Measurements from ENCODE around the gene PRPF6. TPM values are rescaled to one million over a fixed set of nuclear protein-coding genes. Genes with fewer than 3 reads are reported as not detected.
"Not testable (repeated sequence)": the region's sequence is repeated elsewhere in the genome, so short reads cannot be mapped to it uniquely, and the experiment has no call there.

Gene PRPF6
- total RNA-seq, 2 donors from 2014 or later: 42.3 to 52.1 TPM

DNA sequence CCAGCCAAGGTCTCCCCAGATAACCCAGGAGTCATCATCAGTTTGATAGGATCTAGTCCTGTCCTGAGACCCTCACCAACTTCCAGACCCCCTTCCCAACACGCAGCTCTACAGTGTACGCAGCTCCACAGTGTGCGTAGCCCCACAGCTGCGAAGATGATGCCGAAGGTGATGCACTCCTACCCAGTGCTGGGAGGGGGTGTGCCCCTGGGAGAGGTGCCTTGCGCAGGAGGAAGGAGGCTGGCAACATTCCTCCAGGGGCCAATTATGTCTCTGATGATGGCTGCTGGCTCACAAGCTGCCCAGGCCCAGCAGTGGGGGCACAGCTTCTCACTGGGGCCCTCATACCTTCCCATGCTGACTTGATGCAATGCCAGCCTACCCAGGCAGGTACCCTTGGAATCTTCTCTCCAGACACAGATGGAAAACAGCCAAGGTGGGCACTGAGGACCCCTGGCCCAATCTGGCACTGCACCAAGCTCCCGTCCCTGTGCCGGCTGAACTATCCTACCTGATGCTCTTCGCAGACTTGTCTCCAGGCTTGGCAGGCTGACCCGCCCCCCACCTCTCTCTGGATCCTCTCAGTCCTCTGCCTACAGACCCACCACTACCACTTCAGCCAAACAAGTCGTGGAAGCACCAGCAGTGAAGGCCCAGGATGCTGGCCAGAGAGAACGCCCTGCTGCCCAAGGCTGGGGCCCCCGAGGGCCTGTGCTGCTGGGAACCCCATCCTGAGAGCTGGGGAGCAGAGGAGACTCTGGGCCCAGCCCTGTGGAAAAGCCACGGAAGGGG lies 12.6 kb upstream of the PRPF6 start:
- Histone ChIP-seq H3K9me3 (no peaks in the 10 kb centered on the region), H3K36me3 (replicated peaks in 1 of 2; ENCODE audit: insufficient read depth in 1 of 2, low read depth in 2 of 2) (peaks cover 0 to 9% of the 10 kb centered on the region in 2 donors), H3K4me1 (peaks cover 17% of the 10 kb centered on the region), H3K4me3 (no peak overlapping the region), H3K27ac (peak overlapping the region in 3 of 4 donors; percentile 56 to 75 (median 68)), H3K27me3 (no peaks in the 10 kb centered on the region)
- TF ChIP-seq CTCF (IDR thresholded peaks at IDR 0.05) (no peak), POLR2A (IDR thresholded peaks at IDR 0.05) (no peak)
- peak in 3 of 4 donors; percentile 7 to 28 (median 26) for DNase-seq
- 66 to 78% methylated on average over 6 to 12 of the region's 14 CpGs for WGBS, 2 donors
- no peak for ATAC-seq
- intact Hi-C loops (cut with DNase I): loop anchor here (10.0 kb wide), 1 partner anchor 424 kb away; the partner anchor contains the start of gene SRMS

- Histone ChIP-seq H3K36me3 (replicated peaks in 1 of 2; ENCODE audit: insufficient read depth in 1 of 2, low read depth in 2 of 2) (peaks cover 0 to 4% of the 10 kb centered on the region in 2 donors), H3K27ac (peak overlapping the region in 3 of 4 donors; percentile 56 to 75 (median 68)), H3K4me3 (peak overlapping the region in 1 of 2 donors; percentile 45), H3K27me3 (no peaks in the 10 kb centered on the region), H3K9me3 (no peaks in the 10 kb centered on the region), H3K4me1 (peaks cover 25% of the 10 kb centered on the region)
- ATAC-seq (peak; percentile 36), DNase-seq (peak in 3 of 4 donors; percentile 19 to 42 (median 30))
- intact Hi-C loops (cut with DNase I): loop anchor here (10.0 kb wide), 1 partner anchor 424 kb away; the partner anchor contains the start of gene SRMS
- TF ChIP-seq POLR2A (IDR thresholded peaks at IDR 0.05) (no peak), CTCF (IDR thresholded peaks at IDR 0.05) (no peak)
- WGBS, 2 donors: 3 to 7% methylated on average over 12 to 67 of the region's 70 CpGs
Observed at GRCh38 chr20:63968928-63969760, 11.8 kb upstream of the PRPF6 start.

- Histone ChIP-seq H3K27ac (peak within 1 kb of the TSS in 3 of 4 donors; percentile 56 to 75 (median 68)), H3K4me1 (peaks cover 30% of the 10 kb centered on the region), H3K4me3 (peak within 1 kb of the TSS; percentile 40 to 45), H3K9me3 (no peaks in the 10 kb centered on the region), H3K36me3 (replicated peaks in 1 of 2; ENCODE audit: insufficient read depth in 1 of 2, low read depth in 2 of 2) (peaks cover 0 to 4% of the 10 kb centered on the region in 2 donors), H3K27me3 (no peaks in the 10 kb centered on the region)
- no peak for TF ChIP-seq CTCF (IDR thresholded peaks at IDR 0.05)
- no peak for TF ChIP-seq POLR2A (IDR thresholded peaks at IDR 0.05)
- ATAC-seq: peak; percentile 72
- peak; percentile 77 to 81 (median 78) for DNase-seq
- WGBS, 2 donors: 4 to 8% methylated on average over 13 to 64 of the region's 73 CpGs
- intact Hi-C loops (cut with DNase I): loop anchor here (10.0 kb wide), 1 partner anchor 425 kb away; the partner anchor contains the start of gene SRMS
Observed at GRCh38 chr20:63969838-63970713, 10.9 kb upstream of the PRPF6 start, which contains the start of gene ZNF512B. Gene ZNF512B (minus strand): TSS chr20:63969930. CDS start chr20:63967950, 1,980 bp downstream.

- Histone ChIP-seq H3K9me3 (no peaks in the 10 kb centered on the region), H3K27me3 (no peaks in the 10 kb centered on the region), H3K36me3 (replicated peaks in 1 of 2; ENCODE audit: insufficient read depth in 1 of 2, low read depth in 2 of 2) (peaks cover 0 to 4% of the 10 kb centered on the region in 2 donors), H3K27ac (no peak overlapping the region), H3K4me1 (peaks cover 30% of the 10 kb centered on the region), H3K4me3 (no peak overlapping the region)
- ATAC-seq (no peak), DNase-seq (no peak)
- intact Hi-C loops (cut with DNase I): no loop called here
- no peak for TF ChIP-seq POLR2A (IDR thresholded peaks at IDR 0.05)
- TF ChIP-seq CTCF (IDR thresholded peaks at IDR 0.05): no peak
- WGBS, 2 donors: 93 to 99% methylated on average over 5 of the region's 5 CpGs
Observed at GRCh38 chr20:63970714-63971431, 10.1 kb upstream of the PRPF6 start.

GRCh38 chr20:63971960-63972311 lies 9.0 kb upstream of the PRPF6 start:
- H3K4me1 ChIP-seq: peaks cover 30% of the 10 kb centered on the region
- H3K36me3 ChIP-seq (replicated peaks in 1 of 2; ENCODE audit: insufficient read depth in 1 of 2, low read depth in 2 of 2); ATAC-seq; H3K27me3 ChIP-seq; intact Hi-C loops (cut with DNase I); H3K4me3 ChIP-seq; H3K9me3 ChIP-seq; H3K27ac ChIP-seq; DNase-seq: not testable (repeated sequence)
- 83 to 86% methylated on average over 10 of the region's 10 CpGs for WGBS, 2 donors

Measured in body of pancreas (tissue), 4 donors.